Measurements from ENCODE around the gene PIEZO2.

DNA sequence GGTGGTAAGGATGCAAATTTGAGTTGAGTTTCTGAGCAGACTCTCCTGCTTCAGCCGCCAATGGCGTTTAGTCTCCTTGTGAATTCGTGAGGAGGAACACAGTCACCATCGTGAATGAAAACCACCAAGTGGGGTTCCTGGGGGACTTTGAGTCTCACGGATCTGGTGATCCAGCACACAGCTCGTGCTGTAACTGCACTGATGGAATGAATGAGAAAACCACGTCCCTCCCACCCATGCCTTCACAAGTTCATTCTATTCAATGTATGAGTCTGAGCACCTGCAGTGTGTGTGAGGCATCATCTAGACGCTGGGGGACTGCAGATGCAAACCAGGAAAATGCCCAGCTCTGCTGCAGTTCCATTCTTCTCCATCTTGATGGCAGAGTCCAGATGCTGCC lies 127.9 kb downstream of the PIEZO2 start:
- TF ChIP-seq EP300 (IDR thresholded peaks at IDR 0.05) (no peak), POLR2A (IDR thresholded peaks at IDR 0.05) (no peak), CTCF (IDR thresholded peaks at IDR 0.05) (no peak), POLR2AphosphoS5 (IDR thresholded peaks at IDR 0.05) (no peak)

All from gastroesophageal sphincter (tissue), 3 donors.